ENCODE measurements around the gene ADI1.

DNA sequence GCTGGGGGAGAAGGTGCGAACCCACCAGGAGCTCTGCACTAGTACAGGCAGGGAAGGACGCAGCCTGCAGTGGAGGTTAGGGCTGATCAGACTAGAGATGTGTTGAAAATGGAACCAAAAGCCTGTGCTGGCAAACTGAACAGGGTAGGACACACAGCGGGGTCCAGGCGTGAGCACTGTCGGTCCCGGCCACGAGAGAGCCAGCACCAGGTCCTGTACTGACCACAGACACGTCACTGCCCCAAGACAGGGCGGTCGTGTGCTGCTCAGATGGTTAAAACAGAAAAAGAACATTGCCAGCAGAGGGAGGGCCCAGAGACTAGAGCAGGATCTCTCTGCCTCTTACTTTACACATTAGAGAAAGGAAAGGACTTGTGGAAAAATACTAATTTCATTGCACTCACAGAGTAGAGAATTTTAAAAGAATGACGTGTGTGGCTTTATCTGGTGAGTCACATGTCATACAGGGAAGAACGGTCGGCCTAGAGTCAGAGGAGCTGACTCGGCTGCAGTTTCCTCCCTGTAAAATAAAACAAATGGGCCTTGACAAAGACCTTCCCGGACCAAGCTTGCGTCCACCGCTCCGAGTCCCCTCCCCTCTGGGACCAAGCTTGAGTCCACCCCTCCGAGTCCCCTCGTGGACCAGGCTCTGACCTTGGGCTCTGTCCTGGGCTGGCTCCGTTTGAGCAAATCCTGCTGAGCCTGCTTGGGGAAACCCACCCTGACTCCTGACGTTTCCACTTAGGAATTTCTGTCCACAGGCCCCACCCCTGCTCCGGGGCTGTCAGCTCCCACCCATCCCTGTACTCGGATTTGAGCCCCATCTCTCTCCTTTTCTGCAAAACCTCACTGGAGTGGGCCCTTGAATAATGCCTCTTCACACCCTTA lies 16.7 kb upstream of the ADI1 start:
- TF ChIP-seq EZH2phosphoT487 (IDR thresholded peaks at IDR 0.05; ENCODE audit: insufficient read depth, low read depth) (no peak), EZH2 (IDR thresholded peaks at IDR 0.05; ENCODE audit: insufficient read depth, poor library complexity, severe bottlenecking) (no peak)
